GM18858 (cell line): ENCODE measurements around the gene WWOX.
"Not testable (repeated sequence)": the region's sequence is repeated elsewhere in the genome, so short reads cannot be mapped to it uniquely, and the experiment has no call there.

Source experiments
- ATAC-seq: cut with Tn5 transposase; IDR thresholded peaks from one replicate; pipeline ENCODE4 v1.9.1; 2021; ENCODE audit not compliant: unreplicated experiment

Gene WWOX

DNA sequence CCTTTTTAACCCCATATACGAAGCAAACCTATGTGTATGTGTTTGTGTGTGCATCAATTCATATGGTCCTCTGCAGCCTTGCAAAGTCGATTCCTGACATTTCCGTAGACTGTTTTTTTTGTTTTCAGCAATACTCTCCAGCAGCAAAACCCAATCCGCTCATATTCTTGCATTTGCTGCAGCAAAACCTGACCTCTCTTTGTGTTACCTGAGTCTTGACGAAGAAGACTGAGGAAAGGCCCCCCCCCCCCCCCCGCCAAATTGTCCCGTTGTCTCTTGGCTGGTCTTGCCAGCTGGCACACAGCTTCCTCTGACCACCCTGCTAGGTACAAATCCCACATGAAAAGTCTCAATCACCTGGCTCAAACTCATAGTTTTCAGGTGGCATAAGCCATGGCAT lies 494.7 kb downstream of the WWOX start:
- no peak for ATAC-seq

DNA sequence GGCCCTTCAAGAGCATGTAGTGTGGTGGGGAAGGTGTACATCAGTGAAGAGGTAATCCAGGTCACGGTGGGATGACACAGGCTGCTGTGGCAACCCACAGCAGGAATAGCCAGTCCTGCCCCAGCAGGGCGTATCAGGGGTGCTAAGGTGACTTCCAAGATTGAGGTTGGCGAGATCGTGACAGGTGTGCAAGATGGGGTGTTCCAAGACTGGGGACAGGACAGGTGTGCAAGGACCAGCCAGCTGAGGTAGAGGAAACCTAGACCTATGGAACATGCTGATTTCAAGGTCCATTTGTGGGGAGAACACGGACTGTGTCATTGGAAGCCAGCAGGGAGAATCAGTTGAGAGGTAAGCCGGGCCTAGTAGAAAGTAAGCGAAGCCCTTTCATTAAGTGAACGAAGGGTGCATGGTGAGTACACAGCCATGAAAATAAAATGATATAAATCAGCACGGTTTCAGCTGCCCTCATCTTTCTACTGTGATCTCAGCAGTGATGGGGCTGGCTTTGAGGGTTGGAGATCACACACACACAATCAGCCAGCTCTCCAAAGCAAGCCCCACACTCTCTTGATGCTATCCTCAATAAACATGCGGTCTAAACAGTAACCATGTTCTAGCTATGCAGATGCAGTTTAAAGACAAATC lies 497.0 kb downstream of the WWOX start:
- ATAC-seq: no peak

DNA sequence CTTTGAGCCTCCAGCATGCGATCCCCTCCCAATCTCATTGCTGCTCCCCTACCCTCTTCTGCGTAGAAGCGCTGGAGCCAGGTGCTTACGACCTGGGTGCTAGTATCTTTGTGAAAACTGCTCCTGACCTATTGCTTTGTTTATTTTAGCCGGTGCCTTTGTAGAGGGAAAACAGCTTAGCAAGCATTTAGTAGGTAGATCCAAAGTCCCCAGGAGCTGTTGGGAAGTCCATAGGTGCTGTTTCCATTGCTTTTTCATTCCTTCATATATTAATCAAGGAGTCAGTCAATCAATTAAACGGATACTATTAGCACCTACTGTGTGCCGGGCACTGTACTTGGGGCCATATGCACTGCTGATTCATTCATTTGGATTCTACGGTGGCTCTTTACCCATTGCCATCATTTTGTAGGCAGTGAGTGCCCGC lies 497.6 kb downstream of the WWOX start:
- ATAC-seq: no peak

DNA sequence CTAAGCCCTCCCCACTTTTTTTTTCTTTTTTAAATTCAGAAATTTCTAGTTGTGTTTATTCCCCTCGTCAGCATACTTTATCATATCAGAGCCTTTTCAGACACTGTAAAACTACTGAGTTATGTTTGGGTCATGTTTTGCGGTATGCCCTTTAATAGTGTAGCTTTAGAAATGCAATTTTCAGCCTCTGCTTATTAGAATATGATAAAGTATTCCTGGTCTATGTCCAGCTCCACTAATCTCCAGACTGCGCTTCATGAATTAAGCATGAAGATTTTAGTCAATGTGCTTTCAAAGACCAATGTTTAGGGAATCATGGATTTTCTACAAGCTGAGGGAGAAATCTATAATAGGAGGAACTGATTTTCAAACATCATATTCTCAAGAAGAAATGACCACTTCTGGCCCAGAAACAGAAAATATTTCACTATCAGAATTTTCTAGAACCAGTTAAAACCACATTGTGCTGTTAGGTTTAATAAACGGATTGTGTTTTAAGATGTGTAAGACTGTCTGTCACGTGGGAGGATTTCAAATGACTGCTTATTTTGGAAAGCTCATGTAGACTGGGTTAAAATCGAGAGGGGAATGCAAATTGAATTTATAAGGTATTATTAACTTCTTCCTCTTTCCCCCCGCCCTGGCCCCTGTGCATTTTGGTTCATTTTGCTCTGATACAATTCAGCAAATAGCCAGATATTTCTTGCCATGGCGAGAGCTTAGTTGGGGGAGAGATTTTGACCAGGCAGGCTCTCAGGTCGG lies 498.5 kb downstream of the WWOX start:
- no peak for ATAC-seq

DNA sequence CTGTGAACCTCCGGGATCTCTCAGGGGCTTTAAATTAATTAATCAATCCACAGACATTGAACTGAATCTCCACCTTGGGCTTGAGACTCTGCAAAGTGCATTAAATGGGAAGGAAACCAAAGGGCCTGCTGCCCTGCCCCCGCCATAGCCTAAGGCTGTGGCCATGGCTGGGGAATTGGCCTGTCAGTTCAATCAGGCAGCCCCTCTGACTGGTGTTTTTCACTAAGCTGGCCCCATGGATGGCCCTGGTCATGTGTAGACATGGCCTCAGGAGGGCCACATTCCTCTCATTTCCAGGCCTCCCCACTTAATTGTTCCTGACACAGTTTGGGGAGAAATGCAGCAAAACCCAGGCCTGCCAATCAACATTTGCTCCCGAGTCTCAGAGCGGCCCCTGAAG lies 499.8 kb downstream of the WWOX start:
- ATAC-seq: no peak

DNA sequence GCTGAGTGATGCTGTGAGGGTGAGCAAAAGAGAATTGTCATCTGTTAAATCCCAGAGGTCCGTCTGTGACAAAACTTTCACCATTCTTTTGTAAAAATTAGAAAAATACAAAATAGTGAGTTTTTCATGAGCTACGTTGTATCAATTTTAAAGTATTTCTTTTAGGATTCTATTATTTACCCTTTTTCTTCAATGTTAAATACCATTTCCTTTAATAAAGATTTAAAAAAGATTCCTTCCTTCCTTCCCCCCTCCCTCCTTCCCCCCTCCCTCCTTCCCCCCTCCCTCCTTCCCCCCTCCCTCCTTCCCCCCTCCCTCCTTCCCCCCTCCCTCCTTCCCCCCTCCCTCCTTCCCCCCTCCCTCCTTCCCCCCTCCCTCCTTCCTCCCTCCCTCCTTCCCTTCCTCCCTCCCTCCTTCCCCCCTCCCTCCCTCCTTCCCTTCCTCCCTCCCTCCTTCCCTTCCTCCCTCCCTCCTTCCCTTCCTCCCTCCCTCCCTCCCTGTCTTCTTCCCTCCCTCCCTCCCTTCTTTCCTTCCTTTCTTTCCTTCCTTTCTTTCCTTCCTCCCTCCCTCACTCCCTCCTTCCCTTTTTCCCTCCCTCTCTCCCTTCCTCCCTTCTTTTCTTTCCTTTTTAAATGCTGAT lies 505.1 kb downstream of the WWOX start:
- not testable (repeated sequence) for ATAC-seq

DNA sequence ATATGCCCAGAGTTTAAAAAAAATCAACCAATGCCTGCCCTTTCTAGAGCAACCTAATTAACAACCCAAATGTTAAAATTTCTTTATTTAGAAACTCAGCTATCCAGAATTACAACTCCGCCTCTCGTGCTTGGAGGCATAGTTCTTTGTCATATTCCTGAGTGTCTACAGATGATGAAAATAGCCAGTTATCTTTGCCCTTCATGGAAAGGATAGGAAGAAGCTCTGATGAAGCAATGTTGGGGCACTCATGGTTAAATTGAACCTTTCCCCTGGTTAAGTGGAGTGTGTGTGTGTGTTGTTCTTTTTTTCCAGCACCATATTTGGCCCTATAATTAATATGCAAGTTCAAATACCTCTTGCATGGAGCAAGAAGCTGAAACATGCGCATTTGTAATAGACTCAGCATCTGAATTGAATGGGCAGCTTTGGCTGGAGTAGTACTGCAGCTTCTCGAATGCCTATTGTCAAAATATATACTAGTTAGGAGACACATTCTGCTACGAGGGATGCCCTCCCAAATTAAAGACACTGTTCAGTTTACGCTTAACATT lies 506.2 kb downstream of the WWOX start:
- no peak for ATAC-seq

DNA sequence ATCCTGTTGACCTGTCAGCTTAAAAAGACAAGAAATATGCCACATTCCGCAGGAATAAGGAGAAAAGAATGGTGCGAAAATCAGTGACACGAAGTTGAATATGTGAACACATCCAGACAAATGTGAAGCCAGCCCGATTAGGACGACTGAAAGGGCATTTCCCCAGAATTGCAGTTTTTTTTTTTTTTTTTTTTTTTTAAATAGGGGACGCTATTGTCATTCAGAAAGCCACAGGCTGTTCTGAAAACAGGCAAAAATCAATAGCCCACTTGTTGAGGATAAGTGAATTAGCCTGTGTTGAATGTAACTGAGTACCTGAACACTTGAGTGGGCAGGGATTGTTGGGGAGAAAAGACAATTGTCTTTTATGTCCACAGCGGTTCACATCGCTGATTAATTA lies 507.1 kb downstream of the WWOX start:
- no peak for ATAC-seq

DNA sequence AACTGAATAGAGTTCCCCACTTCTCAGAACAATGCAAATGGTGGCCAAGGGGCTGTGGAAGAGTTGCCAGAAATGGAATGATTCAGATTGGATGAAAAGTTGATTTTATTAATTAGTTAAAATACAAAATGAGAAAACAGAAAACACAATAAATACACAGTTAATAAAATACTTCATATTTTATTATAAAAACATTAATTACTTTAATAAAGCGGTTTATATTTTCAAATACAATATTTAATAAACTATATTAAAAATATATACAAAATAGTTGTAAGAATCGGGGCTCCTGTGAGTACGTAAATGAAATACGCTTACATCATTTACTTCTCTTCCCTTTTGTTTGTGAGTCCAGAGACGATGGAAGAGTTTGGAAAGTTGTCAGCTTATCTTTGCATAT lies 507.6 kb downstream of the WWOX start:
- ATAC-seq: no peak

DNA sequence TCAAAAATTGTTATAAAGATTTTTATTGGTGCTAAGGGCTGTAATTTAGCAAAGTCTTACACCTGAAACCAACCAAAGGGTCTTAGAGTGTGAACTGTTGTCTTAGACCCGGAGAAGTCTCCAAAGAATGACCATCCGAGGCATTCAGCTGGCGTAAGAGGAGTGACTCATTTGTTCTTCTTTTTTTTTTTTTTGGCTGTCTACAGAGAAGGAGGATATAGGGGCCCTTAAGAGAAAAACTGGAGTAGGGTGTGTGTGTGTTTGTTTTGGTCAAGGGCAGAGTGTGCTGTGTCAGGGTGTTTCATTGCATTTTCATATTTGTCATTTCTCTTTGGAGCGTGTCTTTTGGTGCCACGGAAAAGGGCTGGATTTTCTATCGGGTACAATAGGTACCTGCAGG lies 508.0 kb downstream of the WWOX start:
- ATAC-seq: no peak

DNA sequence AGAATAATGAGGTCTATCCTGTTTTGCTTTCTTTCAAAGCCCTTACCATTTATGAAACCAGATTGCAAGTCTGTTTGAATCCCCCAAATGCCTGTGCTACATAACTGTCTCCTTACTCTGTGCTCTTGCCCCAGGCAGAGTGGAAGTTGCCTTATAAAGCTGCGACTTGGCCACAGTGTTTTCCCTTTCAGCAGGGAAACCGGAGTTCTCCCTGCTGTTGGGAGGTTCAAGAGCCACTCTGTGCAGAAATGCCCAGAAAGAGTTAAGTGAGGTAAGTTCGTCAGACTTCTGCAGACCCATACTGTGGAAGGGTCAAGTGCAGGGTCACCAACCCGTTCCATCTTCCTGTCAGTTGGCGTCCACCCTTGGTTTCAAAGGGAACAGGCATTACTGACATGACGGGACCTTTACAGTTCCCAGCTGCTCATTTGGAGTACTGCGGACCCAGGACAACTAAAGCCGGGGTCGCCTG lies 508.9 kb downstream of the WWOX start:
- no peak for ATAC-seq

DNA sequence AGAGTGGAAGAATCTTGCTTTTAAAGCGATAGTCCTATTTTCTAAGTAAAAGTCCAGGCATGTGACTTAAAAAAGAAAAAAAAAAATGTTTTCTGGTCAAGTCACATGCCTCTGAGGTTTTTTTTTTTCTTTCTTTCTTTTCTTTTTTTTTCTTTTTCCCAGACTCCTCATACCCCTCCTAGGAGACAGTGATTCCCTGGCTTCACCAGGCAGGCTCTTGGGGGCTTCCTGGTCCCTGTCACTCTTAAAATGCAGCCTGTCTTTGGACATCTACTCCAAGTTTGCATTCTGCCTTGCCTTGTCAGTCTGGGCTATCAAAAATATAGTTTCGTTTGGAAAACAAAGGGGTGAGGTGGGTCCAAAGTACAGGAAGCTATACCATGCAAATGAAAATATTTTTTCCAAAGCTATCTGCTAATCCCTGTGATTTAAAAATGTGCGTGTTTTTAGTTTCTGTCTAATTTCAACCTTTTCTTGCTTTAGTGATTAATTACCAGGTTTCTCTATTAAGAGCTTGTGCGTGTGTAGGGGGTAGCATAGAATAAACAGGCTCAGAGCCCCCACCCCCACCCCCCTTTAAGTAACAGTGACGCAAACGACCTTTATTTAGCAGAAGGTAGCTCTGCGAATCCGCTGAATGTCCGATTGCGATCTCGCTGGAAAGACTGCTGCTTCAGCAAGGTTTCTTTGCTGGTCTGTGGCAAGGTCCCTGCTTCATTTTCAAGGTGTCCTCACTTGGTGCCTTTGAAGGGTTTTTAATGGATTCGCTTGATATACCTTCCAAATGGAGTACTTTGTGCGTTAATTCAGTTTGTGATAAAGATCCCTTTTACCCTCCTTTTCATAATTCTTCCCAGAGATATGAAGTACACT lies 510.2 kb downstream of the WWOX start:
- ATAC-seq: no peak

DNA sequence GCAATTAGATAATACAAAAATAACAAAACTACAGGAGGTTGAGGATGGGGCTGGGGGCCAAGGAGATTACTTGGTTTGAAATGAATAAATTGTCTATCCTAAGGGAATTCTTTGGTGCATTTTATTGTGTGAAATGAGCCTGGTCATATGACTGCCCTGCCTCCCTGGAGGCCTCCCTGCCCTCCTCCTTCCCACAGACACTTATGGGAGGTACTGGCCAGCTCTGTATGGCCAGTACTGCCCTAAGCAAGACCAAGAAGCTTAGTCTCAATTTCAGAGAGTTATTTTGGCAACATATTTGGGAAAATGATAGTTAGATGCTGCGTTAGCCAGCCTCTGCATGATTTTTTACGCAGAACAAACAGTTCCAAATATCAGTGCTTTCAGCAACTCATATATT lies 511.9 kb downstream of the WWOX start:
- no peak for ATAC-seq

DNA sequence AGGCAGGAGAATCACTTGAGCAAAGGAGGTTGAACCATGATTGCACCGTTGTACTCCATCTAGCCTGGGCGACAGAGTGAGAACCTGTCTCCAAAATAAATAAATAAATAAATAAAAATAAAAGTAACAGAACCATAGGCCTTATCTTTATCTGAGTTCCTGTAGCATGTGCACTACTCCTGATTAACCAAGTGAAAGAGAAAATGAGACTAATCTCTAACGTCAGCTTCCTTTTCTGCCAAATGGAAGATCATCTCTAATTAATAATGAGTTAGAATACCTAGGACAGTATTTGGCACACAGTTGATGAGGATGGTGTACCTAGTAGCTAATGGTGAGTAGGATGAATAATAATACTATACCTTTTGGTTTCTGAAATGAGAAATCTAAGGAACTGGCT lies 520.4 kb downstream of the WWOX start:
- no peak for ATAC-seq

DNA sequence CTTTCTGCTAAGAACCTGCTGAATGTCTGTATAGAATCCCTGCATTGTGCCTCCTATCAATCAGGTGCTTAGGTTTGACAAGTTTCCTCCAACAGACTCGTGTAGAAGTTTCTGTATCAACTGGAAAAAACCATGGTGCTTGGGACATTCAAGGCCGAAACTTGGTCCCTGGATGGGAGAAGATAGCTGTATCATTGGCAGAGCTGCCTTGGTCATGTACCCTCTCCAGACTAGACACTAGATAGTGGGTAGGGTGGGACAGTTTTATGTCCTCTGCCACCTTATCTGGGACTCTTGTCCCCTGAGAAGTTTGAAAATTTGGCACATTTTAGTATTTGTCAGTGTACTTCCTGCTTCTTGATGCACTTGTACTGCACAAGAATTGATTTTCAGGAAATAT lies 520.8 kb downstream of the WWOX start:
- no peak for ATAC-seq

DNA sequence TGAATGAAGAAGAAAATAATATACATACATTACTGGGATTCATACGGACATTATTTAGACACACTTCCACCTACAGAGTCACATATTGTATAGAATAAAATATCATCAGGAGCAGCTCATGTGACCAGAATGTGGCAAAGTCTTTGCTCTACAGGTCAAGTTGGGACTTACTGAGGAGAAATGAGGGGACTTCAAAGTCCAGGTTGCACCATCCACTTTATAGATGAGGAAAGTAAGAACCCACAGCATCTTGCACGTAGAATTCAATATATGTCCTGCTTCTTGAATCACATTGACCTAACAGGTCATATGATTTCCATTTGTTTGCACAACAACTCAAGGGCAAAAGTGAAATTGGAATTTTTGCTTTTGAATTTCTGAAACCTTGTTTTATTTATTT lies 524.3 kb downstream of the WWOX start:
- ATAC-seq: no peak

DNA sequence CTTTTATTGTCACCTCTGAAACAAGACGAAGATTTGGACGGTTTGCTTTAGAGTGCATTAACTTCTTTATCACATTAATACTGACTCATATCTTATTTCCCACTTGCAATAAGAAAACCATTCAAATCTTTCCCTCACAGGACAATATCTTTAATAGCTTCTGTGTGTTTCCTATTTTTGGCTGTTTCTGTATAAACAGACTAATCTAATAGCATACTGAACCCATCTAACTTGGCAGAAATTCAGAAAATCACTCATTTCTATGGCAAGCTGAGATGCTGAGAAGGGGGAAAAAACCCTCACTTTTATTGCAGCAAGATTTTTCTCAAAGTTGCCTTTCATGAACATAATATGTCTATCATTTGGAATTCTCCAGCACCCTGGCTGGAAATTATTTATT lies 524.9 kb downstream of the WWOX start:
- no peak for ATAC-seq

DNA sequence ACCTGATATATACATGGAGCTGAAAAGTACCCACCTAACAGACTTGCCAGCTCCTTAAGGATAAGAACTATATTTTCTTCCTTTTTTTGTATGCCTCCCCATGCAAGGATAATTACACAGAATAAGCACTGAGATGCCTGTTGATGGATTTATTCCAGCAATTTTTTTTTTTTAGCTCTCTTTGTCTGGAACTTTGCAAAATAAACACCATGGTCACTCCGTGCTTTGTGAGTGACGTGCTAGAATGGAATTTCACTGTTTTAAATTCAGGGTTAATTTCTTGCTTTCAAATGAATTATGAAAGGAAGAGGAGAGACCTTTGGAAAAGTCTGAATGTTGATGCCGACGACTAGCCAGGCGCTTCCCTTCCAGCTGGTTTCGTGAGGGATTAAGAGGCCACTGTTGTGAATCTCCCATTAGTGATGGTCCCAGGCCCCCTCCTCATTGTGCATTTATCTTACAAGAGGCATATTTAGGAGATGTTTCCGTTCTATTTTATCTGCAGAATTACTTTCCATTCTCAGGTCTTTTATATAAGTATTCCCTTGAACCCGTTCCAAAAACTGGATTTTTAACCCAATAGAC lies 529.1 kb downstream of the WWOX start:
- ATAC-seq: no peak

DNA sequence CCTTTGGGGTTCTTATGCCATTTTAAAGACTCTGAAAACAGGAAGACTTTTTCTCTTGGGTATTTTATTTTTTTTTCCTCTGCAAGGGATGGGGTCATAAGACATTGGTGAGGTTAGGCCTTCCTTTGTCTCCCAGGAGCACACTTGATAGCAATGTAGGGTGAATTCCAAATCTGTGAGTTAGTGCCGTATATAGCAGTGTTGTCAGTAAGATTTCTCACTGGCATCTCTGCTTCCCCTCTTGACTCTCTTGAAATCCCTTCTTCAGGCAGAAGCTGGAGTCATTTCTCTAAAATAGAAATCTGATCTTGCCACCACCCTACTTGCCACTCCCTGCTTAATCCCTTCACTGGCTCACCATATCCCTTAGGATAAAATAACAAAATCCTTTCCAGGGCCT lies 529.7 kb downstream of the WWOX start:
- ATAC-seq: no peak

DNA sequence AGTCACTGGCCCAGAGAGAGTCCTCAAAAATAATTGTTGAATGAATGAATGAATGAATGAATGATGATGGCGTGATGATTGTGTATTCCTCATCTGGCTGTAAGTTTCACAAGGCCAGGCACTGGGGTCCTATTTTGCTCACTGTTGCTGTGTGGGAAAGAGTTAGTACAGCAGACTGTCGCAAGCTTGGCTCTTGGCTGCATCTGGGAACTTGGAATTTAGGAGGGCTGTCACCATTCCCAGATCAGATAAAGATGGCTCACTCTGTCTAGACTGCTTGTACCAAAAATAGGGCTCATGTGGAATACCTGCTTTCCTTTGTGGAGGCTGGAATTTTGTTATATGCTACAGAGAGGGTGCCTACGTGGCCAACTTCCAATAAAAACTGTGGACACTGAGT lies 530.6 kb downstream of the WWOX start:
- ATAC-seq: no peak

DNA sequence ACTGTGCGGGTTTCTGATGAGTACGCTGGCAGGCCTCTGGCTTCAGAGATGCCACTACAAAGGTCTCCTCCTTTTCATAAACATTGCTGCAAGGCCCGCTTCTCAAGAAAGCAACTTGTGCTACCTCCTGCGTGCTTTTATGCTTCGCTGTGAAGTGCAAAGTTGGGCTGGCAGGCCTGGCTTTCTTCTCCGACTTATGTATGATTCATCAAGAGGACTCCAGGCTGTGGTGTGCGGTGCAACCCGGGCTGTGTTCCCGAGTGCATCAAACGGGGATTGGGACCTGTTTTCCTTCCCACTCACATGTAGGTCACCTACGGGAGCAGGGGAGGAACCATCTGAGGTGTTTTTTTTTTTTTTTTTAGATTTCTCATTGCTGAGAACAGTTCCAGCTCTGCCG lies 534.1 kb downstream of the WWOX start:
- ATAC-seq: no peak
